CD4-positive, alpha-beta T cell (primary cell): ENCODE data around the gene BRINP3. TPM values are rescaled to one million over a fixed set of nuclear protein-coding genes. Genes with fewer than 3 reads are reported as not detected.

Experiments
- ATAC-seq: fragments of 200-7000 bp; cut with Tn5 transposase; one replicate; pipeline ENCODE4 v1.10.0; 2022; ENCODE audit warnings: mild to moderate bottlenecking; ENCODE audit not compliant: poor library complexity
- CTCF ChIA-PET: fragments of 350-600 bp; sonication (Branson Sonifier 250); formaldehyde crosslinking; loops from one replicate; lab custom pipeline; 2021; ENCODE audit warnings: antibody characterized with exemption, inconsistent platforms; lab: Charles Lee
- POLR2A ChIA-PET: fragments of 350-600 bp; sonication (Branson Sonifier 250); formaldehyde crosslinking; loops from one replicate; lab custom pipeline; 2021; ENCODE audit warnings: antibody characterized with exemption, inconsistent platforms; lab: Charles Lee
- DNase-seq, 14 experiments: peaks; one replicate each; pipeline ENCODE4 v3.0.0-alpha.2; 2013 to 2020; ENCODE audit warnings: mixed read lengths in 2 of 14
- H3K27ac ChIP-seq, 2 donors: one replicate each; pipeline versions ENCODE4 v1.5.1 to v1.7.0; 2013; ENCODE audit warnings: low read length in 2 of 2, low read depth in 1 of 2, mild to moderate bottlenecking in 1 of 2
- H3K27me3 ChIP-seq, 2 experiments: 1 replicate in 1 of 2; 2 replicates in 1 of 2; pipeline versions ENCODE4 v1.6.1 to v1.7.0; 2013; ENCODE audit warnings: low read length in 2 of 2, control low read depth in 1 of 2, mild to moderate bottlenecking in 1 of 2, moderate library complexity in 1 of 2; ENCODE audit not compliant: insufficient read depth in 2 of 2, control insufficient read depth in 1 of 2
- H3K36me3 ChIP-seq: one replicate; pipeline ENCODE4 v1.6.1; 2013; ENCODE audit warnings: low read length, control low read depth; ENCODE audit not compliant: insufficient read depth
- H3K4me1 ChIP-seq: one replicate; pipeline ENCODE4 v1.6.1; 2013; ENCODE audit warnings: low read length, control low read depth; ENCODE audit not compliant: insufficient read depth
- H3K4me3 ChIP-seq: one replicate; pipeline ENCODE4 v1.5.1; 2013; ENCODE audit warnings: mild to moderate bottlenecking, low read length, moderate library complexity
- H3K9me3 ChIP-seq, 2 experiments: 1 replicate in 1 of 2; 2 replicates in 1 of 2; pipeline versions ENCODE4 v1.6.1 to v1.7.0; 2013; ENCODE audit warnings: low read length in 2 of 2, mild to moderate bottlenecking in 2 of 2, control low read depth in 1 of 2, moderate library complexity in 1 of 2; ENCODE audit not compliant: control insufficient read depth in 1 of 2, insufficient read depth in 1 of 2
- H3K27ac Mint-ChIP-seq: one replicate; pipeline ENCODE4 v1.8.0; 2020; ENCODE audit warnings: mixed read lengths
- H3K27me3 Mint-ChIP-seq: one replicate; pipeline ENCODE4 v1.8.0; 2021; ENCODE audit warnings: mixed read lengths
- H3K36me3 Mint-ChIP-seq: one replicate; pipeline ENCODE4 v1.8.0; 2021; ENCODE audit warnings: low read depth, mixed read lengths
- H3K4me1 Mint-ChIP-seq: one replicate; pipeline ENCODE4 v1.8.0; 2021; ENCODE audit warnings: low read depth, mixed read lengths
- H3K4me3 Mint-ChIP-seq: one replicate; pipeline ENCODE4 v1.8.0; 2020; ENCODE audit warnings: mild to moderate bottlenecking, mixed read lengths
- H3K9me3 Mint-ChIP-seq: one replicate; pipeline ENCODE4 v1.8.0; 2020; ENCODE audit warnings: mixed read lengths
- intact Hi-C, 2 experiments: fragments of 100-400 bp; cut with DNase I in 1 of 2; cut with micrococcal nuclease in 1 of 2; formaldehyde crosslinking; loops; one replicate each; pipeline versions ENCODE4 v1.15.1 to v1.9.0; 2023 to 2025; cut with DNase I, micrococcal nuclease
- total RNA-seq, 174 experiments: library from RNA in 2 of 174; stranded (reverse) in 2 of 174; gene quantifications; one replicate each; pipeline ENCODE4 v1.2.3 and lab custom pipeline; 2021 to 2026
- TF ChIP-seq, protein P1 (sequence below): fragments of 200-600 bp; IDR thresholded peaks from one replicate; pipeline ENCODE4 v1.8.0; 2022; ENCODE audit warnings: antibody characterized with exemption, mild to moderate bottlenecking

Gene BRINP3
- total RNA-seq, 2 experiments from 2014 or later: not detected

- DNase-seq (no peak), ATAC-seq (no peak)
- intact Hi-C loops: no loop called here
- Histone ChIP-seq H3K36me3 (no peaks in the 10 kb centered on the region), H3K4me3 (no peak overlapping the region), H3K4me1 (no peaks in the 10 kb centered on the region), H3K9me3 (peaks cover 0 to 3% of the 10 kb centered on the region in 2 experiments), H3K27me3 (no peaks in the 10 kb centered on the region), H3K27ac (no peak overlapping the region)
- Mint-ChIP-seq H3K27ac (no peak overlapping the region), H3K36me3 (no peaks in the 10 kb centered on the region), H3K4me3 (no peak overlapping the region), H3K4me1 (no peaks in the 10 kb centered on the region), H3K9me3 (peaks cover 7% of the 10 kb centered on the region), H3K27me3 (no peaks in the 10 kb centered on the region)
- TF ChIP-seq, protein P1, sequence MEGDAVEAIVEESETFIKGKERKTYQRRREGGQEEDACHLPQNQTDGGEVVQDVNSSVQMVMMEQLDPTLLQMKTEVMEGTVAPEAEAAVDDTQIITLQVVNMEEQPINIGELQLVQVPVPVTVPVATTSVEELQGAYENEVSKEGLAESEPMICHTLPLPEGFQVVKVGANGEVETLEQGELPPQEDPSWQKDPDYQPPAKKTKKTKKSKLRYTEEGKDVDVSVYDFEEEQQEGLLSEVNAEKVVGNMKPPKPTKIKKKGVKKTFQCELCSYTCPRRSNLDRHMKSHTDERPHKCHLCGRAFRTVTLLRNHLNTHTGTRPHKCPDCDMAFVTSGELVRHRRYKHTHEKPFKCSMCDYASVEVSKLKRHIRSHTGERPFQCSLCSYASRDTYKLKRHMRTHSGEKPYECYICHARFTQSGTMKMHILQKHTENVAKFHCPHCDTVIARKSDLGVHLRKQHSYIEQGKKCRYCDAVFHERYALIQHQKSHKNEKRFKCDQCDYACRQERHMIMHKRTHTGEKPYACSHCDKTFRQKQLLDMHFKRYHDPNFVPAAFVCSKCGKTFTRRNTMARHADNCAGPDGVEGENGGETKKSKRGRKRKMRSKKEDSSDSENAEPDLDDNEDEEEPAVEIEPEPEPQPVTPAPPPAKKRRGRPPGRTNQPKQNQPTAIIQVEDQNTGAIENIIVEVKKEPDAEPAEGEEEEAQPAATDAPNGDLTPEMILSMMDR: no peak
- ChIA-PET POLR2A (no interaction called here), CTCF (no interaction called here)
These were observed 103.8 kb downstream of the BRINP3 start for GRCh38 chr1:190373705-190374336.

GRCh38 chr1:190367200-190367599, 110.5 kb downstream of the BRINP3 start:
- H3K36me3 Mint-ChIP-seq: no peaks in the 10 kb centered on the region
- intact Hi-C loops: no loop called here
- no peak overlapping the region for H3K4me3 ChIP-seq

DNA sequence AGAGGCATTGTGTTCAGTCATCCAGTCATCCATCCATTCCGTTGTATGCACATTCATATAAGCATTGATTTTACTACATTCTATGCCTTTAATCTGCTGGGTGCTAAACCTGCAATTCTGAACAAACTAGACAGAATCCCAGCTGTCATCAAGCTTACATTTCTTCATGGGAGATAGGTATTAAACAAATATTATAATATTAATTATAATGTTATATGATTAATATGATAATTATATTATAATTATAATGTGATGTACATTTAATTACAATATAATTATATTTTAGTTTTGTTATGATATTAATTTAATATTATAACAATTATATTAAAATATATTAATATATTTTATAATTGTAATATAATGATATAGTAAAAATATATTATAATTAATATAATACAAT, 112.4 kb downstream of the BRINP3 start:
- Mint-ChIP-seq H3K4me3 (no peak overlapping the region), H3K27me3 (no peaks in the 10 kb centered on the region), H3K36me3 (no peaks in the 10 kb centered on the region), H3K27ac (no peak overlapping the region), H3K4me1 (no peaks in the 10 kb centered on the region), H3K9me3 (peaks cover 15% of the 10 kb centered on the region)
- ATAC-seq (no peak), DNase-seq (no peak)
- no peak overlapping the region for H3K4me3 ChIP-seq
- H3K27me3 ChIP-seq: no peaks in the 10 kb centered on the region
- no peaks in the 10 kb centered on the region for H3K36me3 ChIP-seq
- POLR2A ChIA-PET: interaction anchor here (0.6 kb wide), 1 partner anchor 16 kb away, joined by 3 read pairs; no protein-coding TSS in a partner anchor
- peaks cover 0 to 8% of the 10 kb centered on the region in 2 experiments for H3K9me3 ChIP-seq
- H3K27ac ChIP-seq: no peak overlapping the region
- intact Hi-C loops: no loop called here
- TF ChIP-seq, protein P1: no peak
- no peaks in the 10 kb centered on the region for H3K4me1 ChIP-seq
- CTCF ChIA-PET: no interaction called here

More at GRCh38 chr1:190367200-190367599, 110.5 kb downstream of the BRINP3 start:
- no peaks in the 10 kb centered on the region for H3K4me1 Mint-ChIP-seq
- Histone ChIP-seq H3K36me3 (no peaks in the 10 kb centered on the region), H3K4me1 (no peaks in the 10 kb centered on the region), H3K27me3 (no peaks in the 10 kb centered on the region), H3K9me3 (peaks cover 0 to 11% of the 10 kb centered on the region in 2 experiments), H3K27ac (no peak overlapping the region)
- no peak overlapping the region for H3K27ac Mint-ChIP-seq
- POLR2A ChIA-PET: no interaction called here
- DNase-seq: no peak
- no peak overlapping the region for H3K4me3 Mint-ChIP-seq
- TF ChIP-seq, protein P1: no peak
- peaks cover 15% of the 10 kb centered on the region for H3K9me3 Mint-ChIP-seq
- CTCF ChIA-PET: no interaction called here
- H3K27me3 Mint-ChIP-seq: no peaks in the 10 kb centered on the region
- no peak for ATAC-seq
